NCI-H2107 treated with DMSO at 0.1 percent for 48 hours (cell line): ENCODE results near the gene STK38L.

ENCODE experiments used
- DNase-seq: peaks from one replicate; lab custom pipeline; 2025; ENCODE audit not compliant: unreplicated experiment; lab: John Stamatoyannopoulos, UW

STK38L gene

DNA sequence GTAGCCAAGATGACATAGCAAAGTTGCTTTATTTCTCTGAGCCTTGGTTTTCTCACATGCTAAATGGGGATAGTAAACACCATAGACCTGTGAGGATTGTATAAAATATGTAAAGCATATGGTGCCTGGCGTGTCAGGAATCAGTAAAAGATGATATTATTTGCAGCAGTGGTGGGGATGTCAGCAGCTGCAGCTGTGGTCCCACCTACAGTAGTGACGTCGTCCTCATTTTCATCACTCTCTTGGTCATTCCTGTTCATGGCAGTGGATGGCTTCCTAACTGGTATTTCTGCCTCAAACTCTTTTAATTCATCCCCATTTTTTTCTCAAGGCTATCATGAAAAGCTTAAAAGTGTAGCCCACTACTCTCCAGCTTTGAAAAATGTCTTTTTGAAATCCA is 100.7 kb downstream of the STK38L start:
- DNase-seq: no peak

DNA sequence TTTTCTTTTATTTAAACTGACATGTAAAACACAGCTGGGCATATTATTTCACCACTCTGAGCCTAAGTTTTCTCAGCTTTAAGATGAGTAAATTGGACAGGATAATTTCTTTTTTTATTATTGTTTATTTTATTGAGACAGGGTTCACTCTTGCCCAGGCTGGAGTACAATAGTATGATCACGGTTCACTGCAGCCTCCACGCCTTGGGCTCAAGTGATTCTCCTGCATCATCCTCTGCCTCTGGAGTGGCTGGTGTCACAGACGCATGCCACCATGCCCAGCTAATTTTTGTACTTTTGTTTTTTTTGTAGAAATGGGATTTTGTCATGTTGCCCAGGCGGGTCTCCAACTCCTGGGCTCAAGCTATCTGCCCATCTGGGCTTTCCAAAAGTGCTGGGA is 101.3 kb downstream of the STK38L start:
- DNase-seq: no peak

DNA sequence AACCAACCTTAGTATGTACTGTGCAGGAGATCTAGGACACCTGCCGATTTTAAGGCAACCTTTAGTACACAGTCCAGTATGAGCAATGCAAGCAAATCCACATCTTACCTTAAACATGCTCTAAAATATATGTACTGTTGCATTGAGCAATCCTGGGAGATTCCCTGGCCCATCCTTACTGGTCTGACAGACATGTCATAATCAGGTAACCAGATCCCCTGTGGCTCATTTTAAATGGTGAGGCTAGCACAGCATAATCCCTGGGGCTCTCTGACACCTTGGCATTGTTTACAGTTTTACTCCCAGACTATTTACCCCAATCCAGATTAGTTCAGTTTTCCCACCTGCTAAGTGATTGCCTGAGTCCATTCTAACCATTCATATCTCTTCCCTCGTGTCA is 103.7 kb downstream of the STK38L start:
- peak; percentile 23 for DNase-seq

DNA sequence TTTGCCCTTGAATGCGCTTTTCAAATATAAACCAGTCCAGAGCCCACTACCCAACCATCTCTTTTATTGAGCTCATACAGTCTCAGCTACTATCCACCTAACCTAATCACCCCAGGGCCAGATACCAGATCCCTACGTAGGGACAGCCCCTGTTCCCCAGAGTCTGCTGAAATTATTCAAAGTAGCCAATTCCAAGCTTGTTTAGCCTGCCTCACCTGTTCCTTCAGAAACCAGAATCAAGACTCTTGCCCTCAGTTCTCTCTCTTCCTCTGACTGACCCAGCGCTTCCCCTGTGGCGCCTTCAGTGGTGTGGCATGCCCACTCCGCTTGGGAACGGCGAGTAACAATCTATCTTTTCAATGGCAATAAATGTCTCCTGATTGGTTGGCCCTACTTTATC is 107.4 kb downstream of the STK38L start:
- no peak for DNase-seq

DNA sequence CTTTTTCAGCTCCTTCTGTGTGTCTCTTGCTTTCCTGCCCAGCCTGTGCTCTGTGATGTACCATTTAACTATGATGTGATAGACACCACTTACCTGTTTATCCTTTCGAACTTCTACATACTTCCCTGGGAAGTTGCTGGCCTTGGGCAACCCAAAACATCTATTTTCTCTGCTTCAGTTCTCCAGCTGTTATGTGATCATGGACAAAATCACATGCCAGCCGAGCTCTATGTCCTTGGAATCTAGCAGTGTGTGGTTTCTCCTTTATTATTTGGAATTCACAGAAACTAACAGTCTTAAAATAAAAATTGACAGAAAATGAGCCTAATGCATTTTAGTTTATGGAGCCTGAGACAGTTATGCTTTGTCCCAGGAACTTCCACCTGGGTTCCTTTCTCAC is 111.4 kb downstream of the STK38L start:
- no peak for DNase-seq

DNA sequence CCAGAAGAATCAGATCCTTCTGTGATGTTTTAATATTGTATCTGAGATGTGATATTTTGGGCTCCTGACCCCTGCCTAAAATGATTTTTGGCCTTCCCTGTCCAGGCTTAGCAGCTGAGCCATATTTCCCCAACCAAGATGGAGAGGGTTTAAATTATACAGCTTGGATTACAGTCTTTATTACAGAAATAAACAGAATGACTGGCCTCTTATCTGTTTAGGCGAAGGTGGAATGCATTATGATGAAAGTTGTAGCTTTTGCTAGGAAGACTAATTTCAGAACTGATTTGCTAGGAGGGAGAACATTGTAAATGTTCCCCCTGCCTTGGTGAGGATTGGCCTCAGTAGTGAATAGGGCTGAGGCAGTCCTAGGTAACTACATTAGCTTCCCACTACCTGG is 111.9 kb downstream of the STK38L start:
- DNase-seq: no peak

DNA sequence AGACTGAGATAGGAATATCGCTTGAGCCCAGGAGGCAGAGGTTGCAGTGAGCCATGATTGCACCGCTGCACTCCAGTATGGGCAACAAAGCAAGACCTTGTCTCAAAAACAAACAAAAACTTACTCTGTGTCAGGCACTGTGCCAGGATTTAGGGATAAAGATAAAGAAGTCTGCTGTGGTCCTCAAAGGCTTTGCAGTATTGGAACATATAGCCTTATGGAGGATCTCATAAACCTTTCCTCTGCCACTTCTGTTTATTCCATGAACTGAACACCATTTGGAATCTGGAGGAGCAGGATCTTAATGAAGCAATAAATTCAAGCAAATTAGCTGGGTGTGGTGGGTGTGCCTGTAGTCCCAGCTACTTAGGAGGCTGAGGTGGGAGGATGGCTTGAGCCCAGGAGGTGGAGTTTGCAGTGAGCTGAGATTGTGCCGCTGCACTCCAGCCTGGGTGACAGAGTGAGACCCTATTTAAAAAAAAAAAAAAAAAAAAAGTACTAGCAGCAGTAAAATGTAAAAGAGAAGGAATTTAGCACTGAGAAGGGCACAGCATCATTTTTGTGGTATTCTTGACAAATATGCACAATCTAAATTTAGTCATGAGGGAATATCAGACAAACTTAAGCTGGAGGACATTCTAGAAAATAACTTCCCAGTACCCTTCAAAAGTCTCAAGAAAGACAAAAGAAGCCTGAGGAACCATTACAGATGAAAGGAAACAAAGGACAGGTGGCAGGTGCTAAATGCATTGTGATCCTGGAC is 115.7 kb downstream of the STK38L start:
- no peak for DNase-seq

DNA sequence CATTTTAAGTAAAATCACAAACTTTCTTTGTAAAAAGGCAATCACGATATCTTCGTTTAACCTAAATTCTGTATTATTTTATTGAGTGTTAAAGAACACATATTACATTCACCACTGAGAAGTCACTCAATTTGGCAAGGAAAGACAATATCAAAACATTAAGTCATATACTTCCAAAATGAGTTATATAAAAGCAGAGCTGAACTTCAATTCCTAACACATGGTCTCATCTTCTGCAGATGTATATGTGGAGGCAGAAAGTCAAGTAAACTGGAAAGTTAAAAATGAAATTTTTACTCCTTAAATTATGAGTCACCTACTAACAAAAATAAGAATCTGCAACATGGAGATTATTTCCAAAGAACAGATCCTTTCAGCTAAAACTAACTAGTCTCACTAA is 117.3 kb downstream of the STK38L start:
- no peak for DNase-seq

DNA sequence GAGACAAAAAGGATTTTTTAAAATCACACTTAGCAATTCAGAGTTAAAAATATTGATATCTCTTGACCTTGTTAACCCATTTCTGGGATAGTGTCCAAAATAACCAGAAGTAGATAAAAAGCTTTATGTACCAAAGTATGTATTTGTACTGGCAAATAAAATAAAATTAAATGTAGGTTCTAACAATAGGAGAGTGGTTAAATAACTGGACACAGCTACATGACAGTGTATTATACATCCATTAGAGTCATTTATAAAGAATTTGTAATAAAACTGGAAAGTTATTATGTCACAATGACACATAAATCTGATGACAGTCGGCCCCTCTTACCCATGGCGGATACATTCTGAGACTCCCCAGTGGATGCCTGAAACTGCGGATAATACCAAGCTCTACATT is 122.5 kb downstream of the STK38L start:
- DNase-seq: no peak

DNA sequence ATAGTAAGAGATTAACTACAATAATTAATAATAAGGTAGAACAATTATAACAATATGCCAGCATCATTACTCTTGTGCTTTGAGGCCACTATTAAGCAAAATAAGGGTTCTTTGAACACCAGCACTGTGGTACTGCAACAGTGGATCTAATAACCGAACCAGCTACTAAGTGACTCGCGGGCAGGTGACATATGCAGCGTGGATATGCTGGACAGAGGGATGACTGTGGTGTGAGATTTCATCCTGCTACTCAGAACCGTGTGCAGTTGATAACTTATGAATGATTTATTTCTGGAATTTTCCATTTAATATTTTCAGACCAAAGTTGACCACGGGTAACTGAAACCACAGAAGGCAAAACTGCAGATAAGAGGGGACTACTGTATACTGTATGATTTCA is 123.0 kb downstream of the STK38L start:
- DNase-seq: no peak
